Measurements from ENCODE around the gene NGEF. TPM values are rescaled to one million over a fixed set of nuclear protein-coding genes. Genes with fewer than 3 reads are reported as not detected.

NGEF gene
- 14.7 to 20.3 TPM (median 16.9 TPM) in 5 replicates for total RNA-seq (2022; extraction: Qiagen RNA extraction)

GRCh38 chr2:233013027-233013461 is at the start of gene NGEF:
TSS of gene NGEF (minus strand) at chr2:233013256. CDS start at chr2:232974890, 38,366 bp downstream.

GRCh38 chr2:233059797-233060500 is 46.9 kb upstream of the NGEF start, which contains the start of gene INPP5D:
TSS of gene INPP5D (plus strand) at chr2:233060342. CDS start at chr2:233060479, 137 bp downstream.

GRCh38 chr2:233032551-233033320 is 19.7 kb upstream of the NGEF start, which contains the start of gene NEU2:
TSS of gene NEU2 (plus strand) at chr2:233032672. CDS start at chr2:233032672, 0 bp downstream.

GRCh38 chr2:232870018-232870765 is 142.9 kb downstream of the NGEF start, which contains the start of gene SNORC:
TSS of gene SNORC (plus strand) at chr2:232870264. CDS start at chr2:232870342, 78 bp downstream.

Other genes starting within 250 kb of the NGEF start
- not detected in 5 replicates for gene KCNJ13, start 236.7 kb downstream of the NGEF start, total RNA-seq (2022; extraction: Qiagen RNA extraction)
- gene SNORC, start 143.0 kb downstream of the NGEF start, total RNA-seq (2022; extraction: Qiagen RNA extraction), result 4.7 to 14.3 TPM (median 11.0 TPM) in 5 replicates
- not detected in 5 replicates for gene NEU2, start 19.4 kb upstream of the NGEF start, total RNA-seq (2022; extraction: Qiagen RNA extraction)
- gene INPP5D, start 47.1 kb upstream of the NGEF start, total RNA-seq (2022; extraction: Qiagen RNA extraction), result 0.29 to 0.71 TPM (median 0.45 TPM) in 5 replicates
- 39.5 to 44.8 TPM (median 41.1 TPM) in 5 replicates for gene ATG16L1, start 238.4 kb upstream of the NGEF start, total RNA-seq (2022; extraction: Qiagen RNA extraction)

Measured in A549 treated with Mapracorat at 1 μM for 4 hours (cell line).